HG02884 (cell line): ENCODE measurements around the gene CLRN2.
"Not testable (repeated sequence)": the region's sequence is repeated elsewhere in the genome, so short reads cannot be mapped to it uniquely, and the experiment has no call there.

Source experiments
- ATAC-seq: cut with Tn5 transposase; IDR thresholded peaks from one replicate; pipeline ENCODE4 v1.9.1; 2021; ENCODE audit warnings: mild to moderate bottlenecking, moderate library complexity; ENCODE audit not compliant: unreplicated experiment

The CLRN2 gene

DNA sequence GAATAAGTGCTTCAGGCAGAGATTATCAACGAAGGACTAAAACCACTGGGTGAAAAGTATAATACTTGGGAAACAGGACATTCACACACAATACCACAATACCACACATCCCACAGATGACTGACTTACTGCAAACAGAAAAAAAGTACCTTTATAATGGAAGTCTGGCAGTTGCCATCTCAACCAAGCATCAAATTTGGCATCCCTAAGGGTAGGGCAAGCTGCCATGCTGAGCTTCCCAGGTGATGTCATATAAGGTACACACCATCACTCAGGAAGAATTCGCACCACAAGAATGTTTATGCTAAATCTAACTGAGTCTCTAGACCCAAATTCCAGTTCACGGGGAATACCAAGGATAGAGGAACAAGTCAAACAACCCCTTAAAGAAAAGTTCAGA is 12.2 kb upstream of the CLRN2 start:
- ATAC-seq, result no peak

DNA sequence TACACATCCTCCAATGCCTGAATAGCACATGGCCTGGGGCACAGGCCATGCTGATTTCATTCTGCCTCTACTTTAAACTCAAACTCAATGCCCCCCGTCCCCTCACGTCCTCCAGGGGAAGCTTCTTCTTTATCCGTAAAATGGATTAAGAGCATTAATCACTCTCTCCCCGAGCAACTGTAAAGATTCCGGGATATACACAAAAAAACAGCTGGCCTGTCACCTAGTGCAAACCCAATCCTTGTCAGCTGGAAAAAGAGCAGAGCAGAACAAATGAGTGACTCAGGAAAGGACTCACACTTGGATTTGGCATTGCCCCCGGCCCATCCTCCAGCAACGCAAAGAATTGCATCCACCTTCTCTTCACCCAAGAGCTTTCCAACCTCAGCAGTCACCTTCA is 10.9 kb upstream of the CLRN2 start:
- no peak for ATAC-seq

GRCh38 chr4:17510582-17510981 is 4.4 kb upstream of the CLRN2 start:
- no peak for ATAC-seq

- ATAC-seq, result no peak
These were observed 3.9 kb upstream of the CLRN2 start for GRCh38 chr4:17511051-17511450.

GRCh38 chr4:17511509-17511949 is 3.4 kb upstream of the CLRN2 start:
- ATAC-seq, result peak; percentile 49

- ATAC-seq, result peak; percentile 94
These were observed 2.8 kb upstream of the CLRN2 start, which contains the start of gene QDPR for GRCh38 chr4:17511950-17512795. Gene QDPR, minus strand, starts transcription at chr4:17512090. Its CDS starts 36 bp downstream, at chr4:17512054.

- no peak for ATAC-seq
These were observed 1.8 kb upstream of the CLRN2 start for GRCh38 chr4:17512973-17513665.

DNA sequence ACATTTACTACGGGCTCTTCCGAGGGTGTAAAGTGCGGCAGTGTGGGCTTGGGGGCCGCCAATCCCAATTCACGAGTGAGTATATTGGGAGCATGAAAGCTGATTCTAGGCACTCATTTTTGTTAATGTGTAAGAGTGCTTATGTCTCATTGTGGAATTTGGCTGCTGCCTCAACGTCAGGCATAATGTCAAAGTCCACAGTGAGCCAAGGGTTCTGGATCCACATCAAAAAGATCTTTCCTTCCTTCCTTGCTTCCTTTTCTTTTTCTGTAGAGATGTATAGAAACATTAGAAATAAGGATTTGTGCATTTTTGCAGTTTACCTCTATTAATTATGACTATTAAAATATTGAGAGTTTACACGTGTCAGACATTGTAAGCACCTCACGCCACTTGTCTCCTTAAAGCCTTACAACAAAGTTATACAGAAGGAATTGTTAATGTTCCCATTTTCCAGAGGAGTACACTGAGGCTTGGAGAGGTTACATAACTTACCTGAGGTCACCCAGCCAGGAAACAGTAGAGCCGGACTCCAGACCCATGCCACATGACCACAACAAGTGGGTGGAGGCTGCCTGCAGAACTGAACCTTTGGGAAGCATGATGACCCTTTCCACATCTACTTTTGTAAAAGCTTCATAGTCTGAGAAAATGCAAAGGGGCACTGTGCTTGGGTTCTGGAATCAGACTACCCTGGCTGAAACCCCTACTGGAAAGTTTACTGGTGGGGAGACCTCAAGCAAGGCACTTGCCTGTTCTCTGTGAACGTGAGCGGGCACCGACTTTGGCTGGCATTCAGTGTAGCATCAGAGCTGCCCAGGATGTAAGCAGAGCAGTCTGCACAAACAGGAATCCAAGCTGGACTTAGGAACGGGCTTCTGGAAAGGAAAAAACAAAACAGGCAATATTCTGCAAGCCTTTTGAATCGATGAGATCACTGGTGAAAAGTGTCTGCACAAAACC is 761 bp downstream of the CLRN2 start:
- ATAC-seq, result no peak

DNA sequence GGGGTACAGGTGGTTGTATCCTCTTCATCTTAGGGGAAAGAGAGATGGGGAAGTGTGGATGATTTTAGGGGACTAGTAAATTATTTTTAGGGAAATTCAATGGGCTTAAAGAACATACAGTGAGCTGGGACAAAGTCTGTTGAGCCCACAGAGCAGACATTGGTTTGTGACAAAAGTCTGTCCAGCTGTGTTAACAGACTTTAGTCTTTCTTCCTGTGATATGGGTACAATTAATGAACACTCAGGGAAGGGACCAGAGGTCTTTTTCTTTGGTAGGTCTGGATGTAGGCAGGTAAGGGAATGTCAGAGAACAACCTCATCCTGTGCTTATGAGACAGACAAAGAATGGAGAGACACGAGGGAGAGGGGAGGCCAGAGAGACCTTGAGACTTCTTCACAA is 2.0 kb downstream of the CLRN2 start:
- no peak for ATAC-seq

DNA sequence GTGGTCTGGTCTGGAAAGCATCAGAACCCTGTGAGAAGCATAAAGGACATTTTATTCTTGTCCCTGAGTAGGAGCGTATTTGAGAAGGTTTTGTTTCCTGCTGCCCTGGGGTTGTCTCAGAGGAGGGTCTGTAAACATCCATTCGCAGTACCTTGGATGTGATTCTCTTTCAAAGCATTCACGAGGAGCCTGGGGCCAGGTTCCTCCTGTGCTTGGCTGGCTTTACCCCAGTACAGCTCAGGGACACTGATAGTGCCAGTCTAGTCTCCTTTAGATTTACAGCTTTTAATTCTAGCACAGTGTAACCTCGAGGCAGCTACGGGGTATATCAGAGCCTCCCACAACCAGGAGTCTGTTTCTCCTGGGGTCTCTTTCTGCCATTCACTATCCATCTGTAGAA is 2.7 kb downstream of the CLRN2 start:
- no peak for ATAC-seq

DNA sequence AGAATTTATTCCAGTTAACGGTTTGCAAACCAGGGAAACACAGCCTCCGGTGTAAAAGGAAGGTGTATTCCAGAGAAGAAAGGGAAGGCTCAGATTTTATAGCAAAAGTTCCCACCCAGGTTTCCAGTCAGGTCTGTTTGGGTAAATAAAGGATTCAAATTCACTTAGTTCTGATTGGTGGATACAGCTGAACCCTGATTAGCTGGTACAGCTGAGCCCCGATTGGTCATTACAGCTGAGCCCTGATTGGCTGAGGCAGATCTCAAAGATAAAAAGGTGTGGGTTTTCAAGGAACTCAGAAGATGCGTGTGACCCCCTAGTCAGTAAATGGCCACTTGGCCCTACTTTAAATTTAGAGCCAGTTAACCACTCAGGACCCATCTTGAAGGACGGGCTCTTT is 6.6 kb downstream of the CLRN2 start:
- no peak for ATAC-seq

- no peak for ATAC-seq
These were observed 8.7 kb downstream of the CLRN2 start for GRCh38 chr4:17523662-17524061.

DNA sequence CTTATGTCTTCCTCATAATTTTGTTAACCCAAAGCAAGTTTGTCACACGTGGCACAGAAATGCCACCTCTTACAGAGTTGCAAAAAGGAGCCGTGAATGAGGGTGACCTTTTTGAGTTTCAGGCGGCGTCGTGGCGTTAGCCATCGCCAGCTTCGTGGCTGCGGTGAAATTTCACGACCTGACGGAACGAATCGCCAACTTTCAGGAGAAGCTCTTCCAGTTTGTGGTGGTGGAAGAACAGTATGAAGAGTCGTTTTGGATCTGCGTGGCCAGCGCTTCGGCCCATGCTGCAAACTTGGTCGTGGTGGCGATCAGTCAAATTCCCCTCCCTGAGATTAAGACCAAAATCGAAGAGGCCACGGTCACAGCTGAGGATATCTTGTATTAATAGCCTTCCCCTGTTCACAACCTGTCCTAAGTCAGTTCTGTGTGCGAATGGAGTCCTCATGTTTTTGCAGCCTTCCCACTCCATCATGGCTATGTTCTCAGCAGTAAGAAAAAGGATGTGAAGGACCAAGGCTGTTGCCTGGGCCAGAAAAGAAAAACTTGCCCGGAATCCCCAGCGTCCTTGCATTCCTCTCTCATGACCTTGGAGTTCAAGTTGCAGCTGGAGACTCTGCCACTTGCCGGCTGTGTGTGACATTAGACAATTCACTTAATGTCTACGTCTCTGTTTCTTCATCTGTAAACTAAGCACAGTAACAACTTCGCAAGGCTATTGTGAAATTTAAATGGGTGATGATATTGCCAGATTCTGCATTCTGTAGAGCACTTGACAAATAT is 11.9 kb downstream of the CLRN2 start:
- ATAC-seq, result no peak

GRCh38 chr4:17528551-17529165 is 13.7 kb downstream of the CLRN2 start:
- ATAC-seq, result no peak

DNA sequence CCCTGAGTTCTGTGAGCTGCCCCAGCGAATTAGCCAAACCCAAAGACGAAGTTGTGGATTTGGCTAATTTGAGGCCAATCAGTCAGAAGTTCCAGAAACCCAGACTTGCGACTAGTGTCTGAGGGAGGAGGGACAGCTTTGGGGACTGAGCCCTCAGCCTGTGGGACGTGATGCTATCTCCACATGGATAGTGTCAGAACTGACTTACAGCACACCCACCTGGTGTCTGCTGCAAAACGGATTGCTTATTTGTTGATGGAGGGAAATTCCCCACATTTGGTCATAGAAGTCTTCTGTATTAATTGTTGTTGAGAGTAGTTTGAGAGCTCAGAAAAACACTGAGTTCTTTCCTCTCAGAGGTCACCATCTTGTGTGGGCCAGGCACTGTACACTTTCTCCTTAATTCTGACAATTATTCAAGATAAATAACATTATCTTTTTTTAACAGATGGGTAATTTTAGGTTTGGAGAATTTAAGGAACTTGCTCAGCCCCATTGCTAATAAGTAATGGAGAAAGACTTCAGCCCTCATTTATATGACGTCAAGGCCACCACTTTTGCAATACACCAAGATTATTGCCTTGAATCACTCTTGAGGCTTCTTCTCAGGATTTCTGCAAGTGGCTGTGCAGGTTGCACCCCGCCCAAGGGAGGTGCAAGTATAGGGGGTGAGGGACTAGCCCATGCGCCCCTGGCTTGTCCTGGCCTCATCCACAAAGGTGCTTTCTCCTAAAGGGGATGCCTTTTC is 16.7 kb downstream of the CLRN2 start:
- no peak for ATAC-seq

GRCh38 chr4:17534705-17535104 is 19.7 kb downstream of the CLRN2 start:
- no peak for ATAC-seq

- ATAC-seq, result no peak
These were observed 20.3 kb downstream of the CLRN2 start for GRCh38 chr4:17535242-17535641.

- no peak for ATAC-seq
These were observed 20.9 kb downstream of the CLRN2 start for GRCh38 chr4:17535906-17536305.

DNA sequence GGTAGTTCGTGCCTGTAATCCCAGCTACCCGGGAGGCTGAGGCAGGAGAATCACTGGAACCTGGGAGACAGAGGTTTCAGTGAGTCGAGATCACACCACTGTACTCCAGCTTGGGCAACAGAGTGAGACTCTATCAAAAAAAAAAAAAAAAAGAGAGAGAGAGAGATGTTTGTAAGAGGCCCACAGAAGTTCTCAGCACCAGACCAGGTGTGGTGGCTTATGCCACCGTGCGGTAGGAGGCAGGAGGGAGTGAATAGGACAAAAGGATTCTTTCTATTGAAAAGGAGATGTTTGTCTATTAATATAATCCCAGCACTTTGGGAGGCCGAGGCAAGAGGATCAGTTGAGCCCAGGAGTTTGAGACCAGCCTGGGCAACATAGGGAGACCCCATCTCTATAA is 22.1 kb downstream of the CLRN2 start:
- not testable (repeated sequence) for ATAC-seq
